Measurements from ENCODE around the gene DYNLRB1.

Gene DYNLRB1

GRCh38 chr20:34559311-34560140 is 43.3 kb downstream of the DYNLRB1 start:
- no peak for DNase-seq

GRCh38 chr20:34560141-34560523 is 43.9 kb downstream of the DYNLRB1 start:
- no peak for DNase-seq

GRCh38 chr20:34560614-34561013 is 44.4 kb downstream of the DYNLRB1 start:
- no peak for DNase-seq

GRCh38 chr20:34561661-34562060 is 45.4 kb downstream of the DYNLRB1 start:
- no peak for DNase-seq

DNA sequence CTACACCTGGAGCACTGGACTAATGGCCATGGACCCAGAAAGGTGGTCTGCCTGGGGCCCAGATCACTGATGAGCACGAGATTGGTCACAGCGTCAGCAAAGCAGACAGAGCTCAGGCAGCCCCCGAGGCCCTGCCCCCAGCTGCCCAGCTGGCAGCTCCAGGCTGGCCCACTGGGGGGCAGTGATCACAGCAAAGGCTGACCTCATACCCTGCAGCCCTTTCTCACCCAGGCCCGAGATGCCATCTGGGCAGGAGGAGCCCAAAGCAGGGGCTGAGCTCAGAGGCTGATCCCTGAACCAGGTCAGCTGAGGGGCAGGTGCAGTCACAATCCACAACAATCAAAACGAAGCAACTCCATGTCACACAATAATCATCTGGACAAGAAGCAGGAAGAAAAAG is 46.4 kb downstream of the DYNLRB1 start:
- DNase-seq, result peak; percentile 33

DNA sequence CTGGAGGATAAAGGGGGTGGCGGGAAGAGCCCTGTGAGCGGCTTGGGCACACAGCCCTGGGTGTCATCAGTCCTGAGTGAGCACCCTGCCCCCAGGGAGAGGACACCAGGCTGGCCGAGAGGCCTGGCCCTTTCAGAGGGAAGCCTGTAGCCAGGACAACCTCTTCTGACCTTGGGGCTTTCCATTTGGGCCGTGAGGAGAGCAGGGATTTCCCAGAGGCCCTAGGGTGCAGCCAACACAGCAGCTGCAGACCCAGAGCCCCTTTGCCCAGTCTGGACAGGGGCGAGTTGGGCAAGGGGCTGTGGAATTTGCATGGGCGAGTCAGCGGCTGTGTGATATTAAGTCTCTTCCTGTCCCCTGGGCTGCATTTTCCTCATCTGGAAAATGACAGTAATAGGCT is 48.6 kb downstream of the DYNLRB1 start:
- DNase-seq, result no peak

DNA sequence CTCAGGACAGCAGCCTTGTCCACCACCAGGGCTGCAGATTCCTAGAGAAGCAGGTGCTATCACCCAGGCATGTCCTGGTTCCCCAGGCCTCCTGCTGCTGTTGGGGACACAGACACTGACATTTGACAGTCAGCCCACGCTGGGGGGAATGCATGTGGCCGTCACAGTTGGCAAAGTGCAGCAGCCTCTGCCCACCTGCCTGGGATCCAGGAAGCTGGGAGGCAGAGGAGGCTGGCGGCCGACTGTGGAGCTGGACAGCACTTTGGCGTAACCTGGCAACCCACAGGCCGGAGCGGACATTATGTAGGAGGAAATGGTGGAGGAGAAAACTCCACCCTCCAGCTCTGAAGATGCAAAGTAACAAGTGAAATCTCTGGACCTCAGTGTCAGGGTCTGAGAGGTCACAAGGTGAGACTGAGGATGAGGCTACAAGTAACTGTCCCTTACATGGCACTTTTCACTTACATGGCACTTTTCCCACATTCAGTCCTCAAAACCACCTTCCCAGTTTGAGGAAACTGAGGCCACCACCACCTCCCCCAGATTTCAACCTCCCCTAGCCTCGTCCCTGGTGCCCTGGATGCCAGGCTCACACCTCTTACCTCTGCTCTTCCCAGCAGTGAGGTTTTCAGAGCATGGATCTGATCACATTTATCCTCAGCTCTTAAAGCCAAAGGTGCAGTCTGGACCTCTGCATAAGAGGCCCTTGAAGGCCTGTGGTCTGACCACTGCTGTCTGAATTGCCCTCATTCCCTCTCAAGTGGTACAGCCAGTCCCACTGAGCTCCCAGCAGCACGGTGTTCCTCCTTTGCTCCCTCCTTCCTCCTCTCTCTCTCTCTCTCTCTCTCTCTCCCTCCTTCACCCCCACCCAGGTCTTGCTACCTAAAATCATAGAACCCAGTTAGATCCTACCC is 51.0 kb downstream of the DYNLRB1 start:
- DNase-seq, result no peak

GRCh38 chr20:34567892-34568865 is 52.0 kb downstream of the DYNLRB1 start:
- DNase-seq, result no peak

DNA sequence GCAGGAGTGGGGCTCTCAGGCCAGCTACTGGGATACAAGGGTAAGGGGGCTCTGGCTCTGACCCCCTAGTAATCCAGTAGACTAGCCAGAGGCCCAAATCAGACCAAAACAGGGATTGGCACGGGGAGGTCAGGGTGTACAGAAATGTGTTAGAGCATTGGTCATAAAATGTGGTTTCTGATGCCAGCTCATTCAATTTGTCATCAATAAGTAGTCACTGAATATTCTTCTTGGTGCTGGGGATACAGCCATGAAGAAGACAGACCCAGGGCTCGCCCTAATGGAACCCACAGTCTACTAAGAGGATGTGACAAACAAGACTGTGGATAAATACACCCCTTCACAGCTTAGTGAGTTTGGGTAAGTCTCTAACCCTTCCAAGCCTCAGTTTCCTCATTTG is 53.4 kb downstream of the DYNLRB1 start:
- DNase-seq, result no peak

- no peak for DNase-seq
These were observed 54.7 kb downstream of the DYNLRB1 start for GRCh38 chr20:34570859-34571306.

DNA sequence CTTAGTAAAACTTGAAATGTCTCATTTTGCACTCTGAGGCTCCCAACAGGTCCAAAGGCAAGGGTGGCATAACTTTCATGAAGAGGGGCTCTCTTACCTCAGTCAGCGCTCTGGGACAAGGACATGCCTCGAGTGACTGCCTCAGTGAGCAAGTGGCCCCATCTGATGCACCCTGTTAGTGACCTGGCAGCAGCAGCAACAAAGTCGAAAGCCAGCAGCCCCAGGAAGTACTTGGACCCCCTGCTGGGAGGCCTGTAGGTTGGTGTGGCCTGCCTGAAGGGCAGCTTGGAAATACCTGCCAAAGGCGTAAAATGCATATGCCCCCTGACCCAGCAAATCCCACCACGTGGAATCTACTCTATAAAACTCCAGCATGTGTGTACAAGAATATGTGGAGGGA is 55.5 kb downstream of the DYNLRB1 start:
- no peak for DNase-seq

- DNase-seq, result no peak
These were observed 57.5 kb downstream of the DYNLRB1 start for GRCh38 chr20:34573541-34574300.

- no peak for DNase-seq
These were observed 58.2 kb downstream of the DYNLRB1 start for GRCh38 chr20:34574426-34574825.

DNA sequence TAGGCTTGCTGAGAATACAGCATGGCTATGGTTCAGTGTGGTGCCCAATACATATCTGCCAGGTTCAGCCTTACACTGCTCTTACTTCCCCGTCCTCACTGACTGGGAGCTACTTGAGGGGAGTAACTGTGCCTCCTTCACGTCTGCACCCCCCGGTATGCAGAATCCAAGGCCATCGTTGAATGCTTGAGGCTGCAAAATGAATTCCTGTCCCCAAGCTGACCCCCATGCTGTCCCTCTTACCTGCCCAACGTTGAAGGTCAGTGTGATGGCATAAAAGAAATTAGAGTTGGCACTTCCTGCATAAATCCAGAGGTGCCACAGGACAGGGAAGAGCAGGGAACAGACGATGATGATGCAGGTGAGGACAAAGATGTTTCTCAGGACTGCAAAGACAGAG is 58.6 kb downstream of the DYNLRB1 start:
- no peak for DNase-seq

DNA sequence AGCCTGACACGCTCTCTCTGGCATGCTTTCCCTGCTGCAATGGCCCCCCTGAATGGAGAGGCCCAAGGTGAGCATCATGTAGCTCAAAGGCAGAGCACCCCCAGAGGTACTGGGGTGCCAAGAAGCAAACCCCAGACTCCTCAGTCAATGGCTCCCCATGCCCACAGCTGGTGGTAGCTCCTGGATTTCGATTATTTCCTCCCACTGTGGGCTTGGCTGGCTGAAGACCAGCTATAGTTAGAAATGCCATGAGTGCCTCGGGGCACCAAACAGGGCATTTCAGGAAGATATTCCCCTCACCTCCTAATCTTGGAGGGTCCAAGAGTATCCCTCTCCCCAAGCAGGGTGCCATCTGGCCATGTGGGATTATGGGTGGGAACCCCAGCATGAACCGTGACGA is 59.0 kb downstream of the DYNLRB1 start:
- no peak for DNase-seq

DNA sequence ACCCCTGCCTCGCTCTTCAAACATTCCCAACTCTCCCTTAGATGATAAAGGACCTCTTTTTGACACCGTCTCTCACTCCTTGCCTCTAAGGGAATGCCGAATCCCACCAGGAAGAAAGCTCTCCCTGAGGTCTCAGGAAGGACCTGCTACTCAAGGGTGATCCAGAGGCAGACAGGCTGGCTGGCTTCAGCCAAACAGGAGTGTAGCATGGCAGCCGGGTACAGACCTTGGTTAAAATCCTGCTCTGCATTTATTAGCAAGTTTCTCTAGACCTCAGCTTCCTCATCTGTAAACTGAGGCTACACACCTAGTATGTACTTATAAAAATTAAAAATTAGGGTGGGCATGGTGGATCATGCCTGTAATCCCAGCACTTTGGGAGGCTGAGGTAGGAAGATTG is 59.5 kb downstream of the DYNLRB1 start:
- DNase-seq, result no peak

DNA sequence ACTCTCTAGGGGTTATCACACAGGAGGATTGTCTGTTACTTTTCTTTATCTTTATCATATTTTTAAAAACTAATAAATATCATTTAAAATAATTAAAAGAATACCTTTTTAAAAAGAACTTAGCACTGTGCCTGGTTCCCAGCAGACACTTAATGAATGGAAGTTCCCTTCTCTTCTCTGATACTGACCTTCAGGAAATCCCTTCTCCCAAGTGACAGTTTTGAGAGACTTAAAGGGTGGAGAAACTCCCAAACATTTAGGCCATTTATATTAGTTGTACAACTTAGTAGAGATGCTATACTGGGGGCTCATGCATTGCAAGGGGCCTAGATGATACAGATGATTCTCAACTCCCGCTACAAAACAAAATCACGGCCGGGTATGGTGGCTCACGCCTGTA is 60.8 kb downstream of the DYNLRB1 start:
- no peak for DNase-seq

DNA sequence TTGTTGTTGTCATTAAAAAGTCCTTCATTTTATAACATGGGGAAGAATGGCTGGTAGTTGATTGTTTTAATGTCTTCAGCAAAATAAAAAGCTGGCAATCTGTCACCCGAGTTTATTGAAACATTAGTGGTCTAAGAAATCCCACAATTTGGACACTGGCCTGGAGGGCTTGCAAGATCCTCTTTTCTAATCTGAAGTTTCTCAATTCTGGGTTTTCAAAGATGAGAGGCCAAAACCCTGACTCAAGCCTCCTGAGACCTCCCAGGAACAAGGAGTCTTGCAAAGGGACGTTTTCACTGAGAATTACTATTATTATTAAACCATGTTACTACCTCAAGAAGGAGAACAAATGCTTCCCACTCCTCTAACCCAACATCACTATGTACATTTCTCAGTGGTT is 61.8 kb downstream of the DYNLRB1 start:
- no peak for DNase-seq

DNA sequence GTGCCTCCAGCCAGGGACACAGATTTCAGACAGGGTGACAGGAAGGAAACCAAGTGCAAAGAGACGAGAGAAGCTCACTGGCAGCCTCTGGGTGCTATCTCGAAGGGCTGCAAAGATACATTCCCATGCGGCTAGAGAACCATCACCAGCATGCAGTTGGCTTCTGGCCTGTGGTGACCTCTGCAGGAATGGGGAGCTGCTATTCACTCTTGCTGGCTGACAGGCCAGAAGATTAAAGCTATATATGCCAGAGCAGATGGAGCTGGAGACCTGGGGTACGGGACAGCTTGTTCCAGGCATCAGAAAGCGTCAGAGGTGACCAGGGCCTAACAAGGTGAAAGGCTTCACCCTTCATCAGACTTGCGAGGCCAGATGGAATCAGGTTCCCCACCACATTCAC is 62.3 kb downstream of the DYNLRB1 start:
- DNase-seq, result no peak

DNA sequence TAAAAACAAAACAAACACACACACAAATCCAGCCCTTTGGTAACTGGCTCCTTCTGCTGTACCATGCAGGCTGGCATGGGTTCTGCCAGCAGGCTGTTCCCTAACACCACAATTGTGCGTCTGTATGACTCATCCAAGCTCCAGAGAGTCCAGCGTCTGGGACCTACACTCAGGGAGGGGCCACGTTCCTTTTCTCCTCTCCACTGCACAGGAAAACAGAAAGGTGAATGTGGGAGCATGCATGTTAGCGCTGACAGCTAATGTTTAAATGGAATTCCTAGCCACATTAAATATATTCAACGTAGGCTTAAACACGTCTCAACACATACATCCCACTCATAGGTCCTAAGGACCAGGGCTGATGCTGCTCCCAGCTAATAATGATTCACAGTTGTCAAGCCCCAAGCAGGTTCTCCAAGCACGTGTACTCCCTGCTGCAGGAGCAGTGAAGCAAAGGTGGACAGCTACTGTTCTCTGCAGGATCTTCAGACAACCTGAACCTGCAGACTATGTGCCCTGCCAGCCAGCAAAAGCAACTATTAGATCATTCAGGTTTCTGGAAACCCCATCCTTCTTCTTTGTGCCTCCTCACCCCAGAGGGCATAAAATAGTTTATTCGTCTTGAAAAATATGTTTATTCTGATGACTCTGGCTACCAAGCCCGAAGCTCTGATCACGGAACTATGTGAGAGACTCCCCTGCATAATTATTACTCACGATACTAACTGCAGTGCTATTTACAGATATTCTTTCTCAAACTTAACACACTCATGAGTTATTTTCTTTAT is 63.2 kb downstream of the DYNLRB1 start:
- no peak for DNase-seq
